Measurements from ENCODE around the gene CLC.

GRCh38 chr19:39737891-39738290 lies at the start of gene CLC:
- TF ChIP-seq CTCF (IDR thresholded peaks at IDR 0.05): no peak
- no peak for TF ChIP-seq EZH2 (IDR thresholded peaks at IDR 0.05)
